Progenitor cell of endocrine pancreas (in vitro differentiated cells): ENCODE data around the gene PBOV1. TPM values are rescaled to one million over a fixed set of nuclear protein-coding genes. Genes with fewer than 3 reads are reported as not detected.

Source experiments
- DNase-seq: peaks from one replicate; pipeline ENCODE4 v3.0.0; 2021; ENCODE audit warnings: low spot score; ENCODE audit not compliant: unreplicated experiment
- H3K27ac Mint-ChIP-seq: 2 replicates; pipeline ENCODE4 v1.8.0; 2021; ENCODE audit warnings: mild to moderate bottlenecking, moderate library complexity, mixed read lengths
- H3K27me3 Mint-ChIP-seq: 2 replicates; pipeline ENCODE4 v1.8.0; 2021; ENCODE audit warnings: mixed read lengths
- H3K36me3 Mint-ChIP-seq: 2 replicates; pipeline ENCODE4 v1.8.0; 2022; ENCODE audit warnings: mixed read lengths; ENCODE audit not compliant: insufficient read depth
- H3K4me1 Mint-ChIP-seq: 2 replicates; pipeline ENCODE4 v1.8.0; 2021; ENCODE audit warnings: low read depth, mixed read lengths
- H3K4me3 Mint-ChIP-seq: 2 replicates; pipeline ENCODE4 v1.8.0; 2021; ENCODE audit warnings: low read depth, mild to moderate bottlenecking, moderate library complexity, mixed read lengths
- H3K9me3 Mint-ChIP-seq: 2 replicates; pipeline ENCODE4 v1.8.0; 2021; ENCODE audit warnings: low read depth, mixed read lengths
- CTCF ChIP-seq: fragments of 200-600 bp; sonication (generic); IDR thresholded peaks from one replicate; pipeline ENCODE4 v1.5.0; 2021; ENCODE audit warnings: antibody characterized with exemption, mild to moderate bottlenecking; ENCODE audit not compliant: unreplicated experiment
- total RNA-seq: library from RNA; stranded (reverse); gene quantifications from 2 replicates; pipeline ENCODE4 v1.2.1, GENCODE V29; 2021

The PBOV1 gene
- total RNA-seq, 1 donor from 2014 or later, result not detected

DNA sequence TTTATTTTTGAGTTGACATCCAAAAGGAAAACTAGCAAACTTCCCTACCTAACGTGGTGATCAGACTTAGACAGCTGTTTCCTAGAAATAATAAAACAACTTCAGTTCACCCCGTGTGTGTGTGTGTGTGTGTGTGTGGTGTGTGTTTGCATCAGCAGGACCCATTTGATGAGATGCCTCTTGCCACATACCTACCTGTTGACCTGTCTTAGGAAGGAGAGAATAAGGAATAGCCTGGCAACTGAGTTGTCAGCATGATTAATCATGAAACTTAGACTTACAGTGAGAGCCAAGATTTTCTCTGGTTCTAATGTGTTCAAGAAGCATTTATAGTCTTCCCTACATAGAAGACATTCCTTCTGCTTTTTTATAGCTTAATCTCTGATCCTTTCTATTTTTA lies 16.1 kb upstream of the PBOV1 start:
- no peak for DNase-seq
- no peaks in the 10 kb centered on the region for H3K36me3 Mint-ChIP-seq
- H3K27ac Mint-ChIP-seq, result no peak overlapping the region
- no peak for TF ChIP-seq CTCF
- H3K4me1 Mint-ChIP-seq, result peaks cover 59% of the 10 kb centered on the region
- H3K4me3 Mint-ChIP-seq, result no peak overlapping the region
- no peaks in the 10 kb centered on the region for H3K27me3 Mint-ChIP-seq
- no peaks in the 10 kb centered on the region for H3K9me3 Mint-ChIP-seq

DNA sequence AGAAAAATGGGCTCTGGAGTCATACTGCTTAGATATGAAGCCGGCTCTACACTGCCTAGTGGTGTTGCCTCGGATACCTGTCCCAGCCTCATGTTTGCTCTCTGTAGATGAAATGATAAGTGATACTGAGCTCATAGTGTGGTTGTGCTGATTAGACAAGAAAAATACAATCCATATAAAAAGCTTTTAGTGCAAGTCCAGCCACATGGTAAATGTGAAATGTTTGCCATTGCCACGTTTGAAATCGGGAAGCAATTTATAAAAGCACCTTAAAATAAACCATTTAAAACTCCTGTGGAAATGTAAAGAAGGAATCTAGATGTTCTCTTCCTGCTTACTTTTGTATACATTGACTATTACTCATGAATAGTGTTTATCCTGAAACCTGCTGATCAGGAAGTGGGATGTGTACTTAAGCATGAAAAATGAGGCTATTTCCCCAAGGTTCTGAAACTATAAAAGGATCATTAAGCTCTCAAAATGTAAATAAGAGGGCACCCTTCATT lies 13.1 kb upstream of the PBOV1 start:
- Mint-ChIP-seq H3K4me1 (peaks cover 74% of the 10 kb centered on the region), H3K27me3 (no peaks in the 10 kb centered on the region), H3K36me3 (no peaks in the 10 kb centered on the region), H3K27ac (peak overlapping the region; percentile 93), H3K4me3 (peak overlapping the region; percentile 44), H3K9me3 (no peaks in the 10 kb centered on the region)
- no peak for DNase-seq
- no peak for TF ChIP-seq CTCF

GRCh38 chr6:138230759-138231380 lies 12.6 kb upstream of the PBOV1 start:
- H3K27ac Mint-ChIP-seq, result peak overlapping the region; percentile 93
- no peaks in the 10 kb centered on the region for H3K36me3 Mint-ChIP-seq
- DNase-seq, result no peak
- H3K4me3 Mint-ChIP-seq, result peak overlapping the region; percentile 44
- no peak for TF ChIP-seq CTCF
- H3K9me3 Mint-ChIP-seq, result no peaks in the 10 kb centered on the region
- H3K4me1 Mint-ChIP-seq, result peaks cover 78% of the 10 kb centered on the region
- H3K27me3 Mint-ChIP-seq, result no peaks in the 10 kb centered on the region

GRCh38 chr6:138230221-138230620 lies 11.9 kb upstream of the PBOV1 start:
- H3K27ac Mint-ChIP-seq, result peak overlapping the region; percentile 93
- DNase-seq, result no peak
- peaks cover 79% of the 10 kb centered on the region for H3K4me1 Mint-ChIP-seq
- no peak for TF ChIP-seq CTCF
- no peaks in the 10 kb centered on the region for H3K36me3 Mint-ChIP-seq
- H3K27me3 Mint-ChIP-seq, result no peaks in the 10 kb centered on the region
- H3K4me3 Mint-ChIP-seq, result no peak overlapping the region
- H3K9me3 Mint-ChIP-seq, result no peaks in the 10 kb centered on the region

DNA sequence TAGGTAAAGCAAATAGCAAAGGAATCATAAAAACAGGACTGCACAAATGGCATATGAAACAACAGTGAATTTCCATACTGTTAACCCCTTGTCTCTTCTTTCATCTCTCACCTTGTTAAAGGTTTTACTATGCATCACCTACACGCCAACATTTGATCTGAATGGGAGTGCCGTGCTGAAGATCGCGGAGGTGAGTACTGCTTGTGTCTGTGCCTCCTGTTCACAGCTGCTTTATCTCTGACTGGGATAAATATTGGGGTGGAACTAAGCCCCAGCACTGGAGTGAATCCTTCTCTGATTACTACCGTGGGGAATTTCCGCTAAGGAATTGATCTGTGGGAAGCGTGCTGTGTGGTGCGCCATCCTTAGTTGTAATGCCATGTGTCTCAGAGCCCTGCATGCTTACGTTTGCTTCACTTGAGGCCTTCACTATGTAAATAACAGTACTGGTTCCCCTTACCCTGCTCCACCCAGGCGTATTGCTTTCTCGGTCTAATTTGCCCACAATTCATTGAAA lies 11.4 kb upstream of the PBOV1 start:
- H3K9me3 Mint-ChIP-seq, result no peaks in the 10 kb centered on the region
- peaks cover 78% of the 10 kb centered on the region for H3K4me1 Mint-ChIP-seq
- no peaks in the 10 kb centered on the region for H3K36me3 Mint-ChIP-seq
- no peaks in the 10 kb centered on the region for H3K27me3 Mint-ChIP-seq
- DNase-seq, result no peak
- TF ChIP-seq CTCF, result no peak
- peak overlapping the region; percentile 93 for H3K27ac Mint-ChIP-seq
- H3K4me3 Mint-ChIP-seq, result no peak overlapping the region
